Stomach (tissue), 9 donors: ENCODE measurements around the gene COX4I2. TPM values are rescaled to one million over a fixed set of nuclear protein-coding genes. Genes with fewer than 3 reads are reported as not detected.

ENCODE experiments used
- DNase-seq, 2 donors: peaks; one replicate each; pipeline versions ENCODE4 v3.0.0 to v3.0.0-alpha.2; 2013 to 2019
- H3K27ac ChIP-seq, 5 donors: fragments of 200-600 bp in 4 of 5; sonication (generic) in 4 of 5; one replicate each; pipeline ENCODE4 v1.5.1; 2013 to 2019; ENCODE audit warnings: mild to moderate bottlenecking in 1 of 5, moderate library complexity in 1 of 5
- H3K27me3 ChIP-seq, 3 donors: fragments of 200-600 bp; sonication (generic); one replicate each; pipeline ENCODE4 v1.5.1; 2017 to 2019; ENCODE audit warnings: mixed run types in 1 of 3
- H3K36me3 ChIP-seq, 4 donors: fragments of 200-600 bp; sonication (generic); 1 replicate in 3 of 4; 2 replicates in 1 of 4; pipeline ENCODE4 v1.5.1; 2016 to 2019
- H3K4me1 ChIP-seq, 4 donors: fragments of 200-600 bp; sonication (generic); one replicate each; pipeline ENCODE4 v1.5.1; 2016 to 2019
- H3K4me3 ChIP-seq, 4 donors: fragments of 200-600 bp; sonication (generic) in 3 of 4; one replicate each; pipeline ENCODE4 v1.5.1; 2016 to 2019; ENCODE audit warnings: mild to moderate bottlenecking in 1 of 4
- H3K9me3 ChIP-seq, 4 donors: fragments of 200-600 bp; sonication (generic); one replicate each; pipeline ENCODE4 v1.5.1; 2016 to 2019
- EP300 ChIP-seq: sonication (generic); formaldehyde crosslinking; IDR thresholded peaks from one replicate; pipeline ENCODE4 v1.6.1; 2017; ENCODE audit warnings: antibody characterized with exemption
- POLR2A ChIP-seq, 4 donors: fragments of 450-650 bp; IDR thresholded peaks; one replicate each; pipeline ENCODE4 v1.6.1; 2016; ENCODE audit warnings: antibody characterized with exemption in 4 of 4, control low read depth in 2 of 4, mild to moderate bottlenecking in 1 of 4, moderate library complexity in 1 of 4
- POLR2AphosphoS5 ChIP-seq, 3 donors: sonication (generic); formaldehyde crosslinking; IDR thresholded peaks; one replicate each; pipeline ENCODE4 v1.6.1; 2016; ENCODE audit warnings: antibody characterized with exemption in 3 of 3
- WGBS, 5 donors: extraction: QIAGEN DNeasy Blood & Tissue Kit in 3 of 5; methylation state at CpG; one replicate each; pipeline versions ENCODE4 v1.1.5 to v1.1.7; 2013 to 2018; 5-methylcytosine and 5-hydroxymethylcytosine counted together
- intact Hi-C: fragments of 100-400 bp; cut with DNase I; formaldehyde crosslinking; loops from one replicate; pipeline ENCODE4 v1.15.1; 2023; ENCODE audit warnings: low total_unique reads
- polyA plus RNA-seq, 3 donors: library from polyadenylated mRNA; stranded (reverse); fragments of 200-250 nt; gene quantifications; one replicate each; pipeline ENCODE4 v1.2.3, GENCODE V29; 2013
- total RNA-seq, 5 donors: library from RNA; depleted of rRNA; stranded (reverse); fragments of >200 nt; gene quantifications; one replicate each; pipeline versions ENCODE4 v1.1.0 to v1.2.3, GENCODE V29; 2014 to 2016
- TF ChIP-seq, protein P1 (sequence below), 7 experiments: fragments of 450-650 bp in 4 of 7; fragments of 200-600 bp in 3 of 7; sonication (generic) in 3 of 7; IDR thresholded peaks; one replicate each; pipeline ENCODE4 v1.5.1; 2016 to 2019; ENCODE audit warnings: antibody characterized with exemption in 7 of 7, control low read depth in 2 of 7, mild to moderate bottlenecking in 1 of 7
- donor health status: healthy with polysubstance abuse.
- donor health status: Bipolar disorder and iron deficiency.
- donor health status: healthy.

COX4I2 gene
- total and polyA plus RNA-seq, 8 donors, result 1.8 to 6.7 (median 4.2) TPM; not detected in 3

GRCh38 chr20:31669876-31670275, 32.2 kb downstream of the COX4I2 start:
- no peak for TF ChIP-seq EP300
- TF ChIP-seq POLR2A (IDR thresholded peaks at IDR 0.05), result no peak
- peaks cover 78 to 98% (median 90%) of the 10 kb centered on the region in 4 donors for H3K4me1 ChIP-seq
- H3K27ac ChIP-seq, result peak overlapping the region; percentile 79 to 90 (median 88)
- intact Hi-C loops, result no loop called here
- 20 to 49% (median 36%) methylated on average over 3 of the region's 3 CpGs for WGBS, 5 donors
- no peaks in the 10 kb centered on the region for H3K9me3 ChIP-seq
- H3K27me3 ChIP-seq, result no peaks in the 10 kb centered on the region
- no peak overlapping the region for H3K4me3 ChIP-seq
- no peak for DNase-seq
- H3K36me3 ChIP-seq, result peaks cover 13 to 34% (median 18%) of the 10 kb centered on the region in 4 donors

- H3K36me3 ChIP-seq, result peaks cover 6 to 27% (median 10%) of the 10 kb centered on the region in 4 donors
- WGBS, 5 donors, result 20 to 43% (median 33%) methylated on average over 10 of the region's 10 CpGs
Measured at GRCh38 chr20:31670371-31671228, 32.9 kb downstream of the COX4I2 start.

DNA sequence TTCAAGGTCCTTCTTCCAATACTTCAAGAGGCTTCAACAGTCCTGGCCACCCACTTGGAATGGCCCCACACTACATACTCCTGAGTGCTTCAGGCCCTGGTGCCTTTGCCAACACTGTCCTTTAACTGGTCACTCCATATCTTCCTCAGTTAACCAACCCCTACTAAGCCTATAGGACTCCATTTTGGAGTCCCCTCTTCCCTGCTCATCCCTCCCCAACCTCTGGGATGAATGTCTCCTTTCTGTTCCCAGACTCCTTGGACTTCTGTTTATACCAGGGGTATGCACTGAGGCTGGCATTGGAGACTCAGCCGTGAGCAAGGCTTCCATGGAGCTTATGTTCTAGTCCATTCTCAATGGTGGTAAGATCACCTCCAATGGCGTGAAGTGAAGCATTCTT, 33.6 kb downstream of the COX4I2 start:
- no peak for DNase-seq
- peaks cover 78 to 98% (median 90%) of the 10 kb centered on the region in 4 donors for H3K4me1 ChIP-seq
- WGBS, 5 donors, result 95 to 98% (median 97%) methylated on average over 2 of the region's 2 CpGs
- intact Hi-C loops, result no loop called here
- H3K36me3 ChIP-seq, result peaks cover 0 to 20% (median 4%) of the 10 kb centered on the region in 4 donors
- TF ChIP-seq, protein P1, sequence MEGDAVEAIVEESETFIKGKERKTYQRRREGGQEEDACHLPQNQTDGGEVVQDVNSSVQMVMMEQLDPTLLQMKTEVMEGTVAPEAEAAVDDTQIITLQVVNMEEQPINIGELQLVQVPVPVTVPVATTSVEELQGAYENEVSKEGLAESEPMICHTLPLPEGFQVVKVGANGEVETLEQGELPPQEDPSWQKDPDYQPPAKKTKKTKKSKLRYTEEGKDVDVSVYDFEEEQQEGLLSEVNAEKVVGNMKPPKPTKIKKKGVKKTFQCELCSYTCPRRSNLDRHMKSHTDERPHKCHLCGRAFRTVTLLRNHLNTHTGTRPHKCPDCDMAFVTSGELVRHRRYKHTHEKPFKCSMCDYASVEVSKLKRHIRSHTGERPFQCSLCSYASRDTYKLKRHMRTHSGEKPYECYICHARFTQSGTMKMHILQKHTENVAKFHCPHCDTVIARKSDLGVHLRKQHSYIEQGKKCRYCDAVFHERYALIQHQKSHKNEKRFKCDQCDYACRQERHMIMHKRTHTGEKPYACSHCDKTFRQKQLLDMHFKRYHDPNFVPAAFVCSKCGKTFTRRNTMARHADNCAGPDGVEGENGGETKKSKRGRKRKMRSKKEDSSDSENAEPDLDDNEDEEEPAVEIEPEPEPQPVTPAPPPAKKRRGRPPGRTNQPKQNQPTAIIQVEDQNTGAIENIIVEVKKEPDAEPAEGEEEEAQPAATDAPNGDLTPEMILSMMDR (IDR thresholded peaks at IDR 0.05), result no peak
- TF ChIP-seq POLR2AphosphoS5 (IDR thresholded peaks at IDR 0.05), result no peak
- no peak for TF ChIP-seq EP300
- no peak for TF ChIP-seq POLR2A (IDR thresholded peaks at IDR 0.05)
- H3K27me3 ChIP-seq, result no peaks in the 10 kb centered on the region
- H3K9me3 ChIP-seq, result no peaks in the 10 kb centered on the region
- peak overlapping the region; percentile 79 to 90 (median 88) for H3K27ac ChIP-seq
- no peak overlapping the region for H3K4me3 ChIP-seq

More at GRCh38 chr20:31670371-31671228, 32.9 kb downstream of the COX4I2 start:
- peaks cover 78 to 98% (median 90%) of the 10 kb centered on the region in 4 donors for H3K4me1 ChIP-seq
- intact Hi-C loops, result no loop called here
- H3K9me3 ChIP-seq, result no peaks in the 10 kb centered on the region
- peak overlapping the region; percentile 79 to 90 (median 88) for H3K27ac ChIP-seq
- no peak overlapping the region for H3K4me3 ChIP-seq
- no peaks in the 10 kb centered on the region for H3K27me3 ChIP-seq
- TF ChIP-seq POLR2A (IDR thresholded peaks at IDR 0.05) (no peak), POLR2AphosphoS5 (IDR thresholded peaks at IDR 0.05) (peak; percentile 14 to 26 (median 23))
- peak; percentile 81 to 86 for DNase-seq

DNA sequence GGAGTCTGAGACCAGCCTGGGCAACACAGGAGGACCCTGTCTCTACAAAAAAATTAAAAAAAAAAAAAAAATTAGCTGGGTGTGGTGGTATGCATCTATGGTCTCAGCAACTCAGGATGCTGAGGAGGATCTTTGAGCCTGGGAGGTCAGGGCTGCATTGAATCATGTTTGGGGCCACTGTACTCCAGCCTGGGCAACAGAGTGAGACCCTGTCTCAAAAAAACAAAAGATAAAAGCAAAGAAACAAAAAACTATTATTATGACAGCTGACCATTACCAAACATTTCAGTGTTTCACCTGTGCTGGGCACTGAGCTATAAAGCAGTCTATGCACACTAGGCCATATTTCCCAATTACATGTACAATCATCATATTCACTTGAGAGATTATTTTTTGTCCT, 35.7 kb downstream of the COX4I2 start:
- TF ChIP-seq, protein P1 (IDR thresholded peaks at IDR 0.05), result no peak
- TF ChIP-seq POLR2A (IDR thresholded peaks at IDR 0.05) (no peak), POLR2AphosphoS5 (IDR thresholded peaks at IDR 0.05) (no peak), EP300 (no peak)
- H3K4me1 ChIP-seq, result peaks cover 67 to 99% (median 90%) of the 10 kb centered on the region in 4 donors
- H3K27ac ChIP-seq, result peak overlapping the region in 4 of 5 donors; percentile 80 to 88 (median 82)
- H3K36me3 ChIP-seq, result peaks cover 0 to 23% (median 12%) of the 10 kb centered on the region in 4 donors
- no peaks in the 10 kb centered on the region for H3K27me3 ChIP-seq
- no peak for DNase-seq
- no peaks in the 10 kb centered on the region for H3K9me3 ChIP-seq
- no peak overlapping the region for H3K4me3 ChIP-seq
- intact Hi-C loops, result no loop called here

- H3K4me3 ChIP-seq, result no peak overlapping the region
- no peaks in the 10 kb centered on the region for H3K9me3 ChIP-seq
- intact Hi-C loops, result no loop called here
- H3K4me1 ChIP-seq, result peaks cover 72 to 99% (median 90%) of the 10 kb centered on the region in 4 donors
- no peak for DNase-seq
- peaks cover under 1 to 24% (median 14%) of the 10 kb centered on the region in 4 donors for H3K36me3 ChIP-seq
- H3K27ac ChIP-seq, result peak overlapping the region; percentile 72 to 88 (median 81)
- no peaks in the 10 kb centered on the region for H3K27me3 ChIP-seq
- 47 to 67% (median 60%) methylated on average over 2 of the region's 2 CpGs for WGBS, 5 donors
- TF ChIP-seq EP300 (no peak), POLR2A (IDR thresholded peaks at IDR 0.05) (no peak), POLR2AphosphoS5 (IDR thresholded peaks at IDR 0.05) (no peak)
- TF ChIP-seq, protein P1 (IDR thresholded peaks at IDR 0.05), result no peak
Measured at GRCh38 chr20:31673943-31674463, 36.3 kb downstream of the COX4I2 start.
